Gastrocnemius medialis (tissue), 4 donors: ENCODE data around the gene LSP1.

Experiments
- POLR2A ChIP-seq, 2 donors: fragments of 450-650 bp; IDR thresholded peaks; one replicate each; pipeline ENCODE4 v1.6.1; 2017; ENCODE audit warnings: antibody characterized with exemption in 2 of 2, mild to moderate bottlenecking in 2 of 2, moderate library complexity in 2 of 2
- TF ChIP-seq, protein P1 (sequence below), 5 experiments: fragments of 450-650 bp in 3 of 5; fragments of 200-600 bp in 2 of 5; sonication (generic) in 2 of 5; IDR thresholded peaks in 4 of 5; conservative IDR thresholded peaks in 1 of 5; 1 replicate in 4 of 5; 2 replicates in 1 of 5; pipeline ENCODE4 v1.5.1; 2016 to 2019; ENCODE audit warnings: antibody characterized with exemption in 5 of 5, mild to moderate bottlenecking in 3 of 5, moderate library complexity in 3 of 5

DNA sequence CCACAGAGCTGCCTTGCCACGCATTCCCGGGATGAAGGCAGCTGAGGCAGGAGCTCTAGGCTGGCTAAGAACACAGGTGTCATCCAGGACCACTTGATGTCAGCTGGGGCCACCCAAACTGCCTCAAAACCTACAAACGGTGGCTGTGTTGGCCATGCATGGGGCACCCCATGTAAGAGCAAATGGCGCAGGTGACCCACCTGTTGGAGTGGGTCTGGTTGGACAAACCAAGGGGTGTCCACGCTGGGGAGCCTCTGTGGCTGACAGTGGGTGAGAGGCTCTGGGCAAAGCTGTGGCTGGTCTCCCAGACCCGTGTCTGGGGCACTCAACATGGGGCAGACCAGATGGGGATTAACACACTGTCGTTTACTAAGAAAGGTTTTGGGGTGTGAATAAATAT is 37.1 kb upstream of the LSP1 start:
- TF ChIP-seq, protein P1, sequence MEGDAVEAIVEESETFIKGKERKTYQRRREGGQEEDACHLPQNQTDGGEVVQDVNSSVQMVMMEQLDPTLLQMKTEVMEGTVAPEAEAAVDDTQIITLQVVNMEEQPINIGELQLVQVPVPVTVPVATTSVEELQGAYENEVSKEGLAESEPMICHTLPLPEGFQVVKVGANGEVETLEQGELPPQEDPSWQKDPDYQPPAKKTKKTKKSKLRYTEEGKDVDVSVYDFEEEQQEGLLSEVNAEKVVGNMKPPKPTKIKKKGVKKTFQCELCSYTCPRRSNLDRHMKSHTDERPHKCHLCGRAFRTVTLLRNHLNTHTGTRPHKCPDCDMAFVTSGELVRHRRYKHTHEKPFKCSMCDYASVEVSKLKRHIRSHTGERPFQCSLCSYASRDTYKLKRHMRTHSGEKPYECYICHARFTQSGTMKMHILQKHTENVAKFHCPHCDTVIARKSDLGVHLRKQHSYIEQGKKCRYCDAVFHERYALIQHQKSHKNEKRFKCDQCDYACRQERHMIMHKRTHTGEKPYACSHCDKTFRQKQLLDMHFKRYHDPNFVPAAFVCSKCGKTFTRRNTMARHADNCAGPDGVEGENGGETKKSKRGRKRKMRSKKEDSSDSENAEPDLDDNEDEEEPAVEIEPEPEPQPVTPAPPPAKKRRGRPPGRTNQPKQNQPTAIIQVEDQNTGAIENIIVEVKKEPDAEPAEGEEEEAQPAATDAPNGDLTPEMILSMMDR (IDR thresholded peaks at IDR 0.05 in 4 of 5, conservative IDR thresholded peaks at IDR 0.05 in 1 of 5) = no peak
- TF ChIP-seq POLR2A (IDR thresholded peaks at IDR 0.05) = no peak
